Pulmonary artery endothelial cell (primary cell): Measurements from ENCODE around the gene KCNJ1. TPM values are rescaled to one million over a fixed set of nuclear protein-coding genes. Genes with fewer than 3 reads are reported as not detected.

Experiments
- DNase-seq: peaks from one replicate; pipeline ENCODE4 v3.0.0-alpha.2; 2011; ENCODE audit warnings: low read depth, low spot score
- total RNA-seq: library from RNA; depleted of rRNA; stranded (reverse); fragments of >200 nt; gene quantifications from 2 replicates; pipeline ENCODE4 v1.2.3, GENCODE V29; 2014

KCNJ1 gene
- total RNA-seq, 1 donor from 2014 or later = not detected

DNA sequence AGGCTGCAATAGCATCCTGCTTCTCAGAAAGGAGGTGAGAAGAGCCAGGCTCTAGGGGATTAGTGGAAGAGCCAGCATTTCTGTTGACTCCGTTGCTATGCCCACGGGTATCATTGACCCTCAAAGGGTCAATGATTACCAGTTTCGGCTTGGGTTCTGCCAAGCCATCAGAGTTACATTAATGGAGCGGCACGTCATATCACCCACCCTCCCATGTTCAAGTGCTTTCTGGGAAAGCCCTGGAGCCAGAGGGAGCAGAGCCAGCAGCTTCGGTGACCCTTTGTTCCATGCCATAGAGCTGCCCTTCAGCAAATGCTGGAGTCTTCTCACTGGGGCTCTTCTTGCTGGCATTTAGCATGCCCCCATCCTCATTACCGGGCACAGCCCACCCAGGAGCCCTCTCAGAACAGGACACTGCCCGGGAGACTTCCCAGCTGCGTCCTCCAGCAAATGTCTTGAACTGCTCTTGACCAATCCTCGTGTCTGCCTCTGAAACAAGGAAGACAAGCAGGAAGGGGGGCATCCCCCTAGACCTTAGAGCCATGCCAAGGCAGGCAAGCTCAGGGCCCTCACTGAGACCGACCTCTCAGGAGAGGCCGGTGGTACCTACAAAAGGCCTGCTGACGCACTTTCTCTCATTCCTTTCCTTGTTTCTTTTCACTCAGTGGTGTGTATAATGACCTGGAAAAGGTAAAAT, 14.6 kb downstream of the KCNJ1 start:
- no peak for DNase-seq

GRCh38 chr11:128848815-128849455, 18.2 kb downstream of the KCNJ1 start:
- DNase-seq = no peak

DNA sequence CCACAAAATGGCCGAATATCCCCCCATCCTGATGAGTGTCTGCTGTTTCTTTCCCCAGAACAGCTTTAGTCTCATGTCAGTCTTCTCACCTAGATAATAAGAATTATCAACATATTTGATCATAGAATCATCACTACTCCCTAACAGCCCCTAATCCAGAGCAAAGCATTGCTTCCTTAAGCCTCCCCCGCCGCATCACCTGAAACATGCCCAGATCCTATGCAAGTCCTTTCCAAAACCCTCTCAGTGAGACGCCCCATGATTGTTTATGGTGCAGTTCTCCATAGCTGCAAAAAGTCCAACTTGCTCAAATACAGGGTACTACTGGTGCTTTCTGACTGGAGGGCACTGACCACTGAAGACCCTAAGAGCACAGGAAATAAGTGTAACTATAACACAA, 20.1 kb downstream of the KCNJ1 start:
- DNase-seq = no peak

DNA sequence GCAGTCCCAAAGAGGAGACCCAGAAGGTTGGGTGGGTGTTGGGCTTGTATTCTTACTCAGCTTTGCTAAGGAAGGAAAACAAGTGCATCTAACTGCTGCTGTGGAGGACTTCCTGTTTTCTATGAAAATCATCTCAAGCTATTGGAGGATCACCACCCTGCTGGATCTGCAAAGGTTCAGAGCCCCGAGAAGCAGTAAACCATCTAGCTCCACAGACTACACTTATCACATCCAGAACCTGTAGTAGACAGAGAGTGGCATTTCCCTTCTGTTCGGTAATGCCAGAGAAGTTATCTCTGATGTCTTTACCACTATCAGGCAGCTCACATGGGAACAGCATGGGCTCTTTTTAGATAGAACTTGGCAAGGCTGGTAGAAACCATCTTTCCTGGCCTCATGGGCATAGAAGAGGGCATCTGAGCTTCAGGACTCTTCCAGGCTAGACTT, 21.7 kb downstream of the KCNJ1 start:
- DNase-seq = no peak

GRCh38 chr11:128843198-128843785, 23.8 kb downstream of the KCNJ1 start:
- no peak for DNase-seq

- DNase-seq = no peak
Observed at GRCh38 chr11:128841461-128842072, 25.5 kb downstream of the KCNJ1 start.

- no peak for DNase-seq
Observed at GRCh38 chr11:128840783-128841182, 26.3 kb downstream of the KCNJ1 start.

- DNase-seq = no peak
Observed at GRCh38 chr11:128840137-128840536, 27.0 kb downstream of the KCNJ1 start.

GRCh38 chr11:128839081-128839480, 28.0 kb downstream of the KCNJ1 start:
- no peak for DNase-seq

GRCh38 chr11:128837627-128838026, 29.5 kb downstream of the KCNJ1 start:
- no peak for DNase-seq

DNA sequence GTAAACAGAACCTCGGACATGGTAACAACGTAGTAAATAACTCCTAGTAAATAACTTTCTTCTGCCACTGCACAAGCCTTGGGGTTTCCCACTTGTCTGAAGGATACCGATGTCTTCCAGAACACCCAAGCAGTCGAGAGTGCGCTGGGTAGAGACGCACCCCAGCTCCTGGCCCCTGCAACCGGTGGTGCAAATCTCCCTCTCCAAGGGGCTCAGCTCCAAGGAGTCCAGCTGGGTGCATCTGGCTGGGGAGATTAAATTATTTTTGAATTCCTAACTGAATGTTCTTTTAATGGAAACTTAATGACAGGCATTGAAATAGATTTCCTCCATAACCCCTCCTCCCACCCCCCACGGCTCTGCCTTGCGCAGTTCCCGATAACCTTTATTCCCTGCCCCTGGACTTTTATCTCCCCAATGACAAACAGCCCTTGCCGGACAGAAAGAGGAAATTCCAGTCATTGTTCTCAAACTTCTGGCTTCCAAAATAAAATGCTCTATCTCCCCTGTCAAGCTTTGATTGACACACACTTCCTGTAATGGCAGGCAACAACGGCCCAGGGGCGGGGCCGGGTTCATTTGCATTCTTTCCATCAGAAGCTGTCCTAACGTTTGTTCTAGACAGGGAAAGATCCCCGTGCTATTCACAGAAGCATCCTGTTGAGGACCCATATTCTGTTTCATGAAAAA, 31.2 kb downstream of the KCNJ1 start:
- DNase-seq = peak; percentile 83

DNA sequence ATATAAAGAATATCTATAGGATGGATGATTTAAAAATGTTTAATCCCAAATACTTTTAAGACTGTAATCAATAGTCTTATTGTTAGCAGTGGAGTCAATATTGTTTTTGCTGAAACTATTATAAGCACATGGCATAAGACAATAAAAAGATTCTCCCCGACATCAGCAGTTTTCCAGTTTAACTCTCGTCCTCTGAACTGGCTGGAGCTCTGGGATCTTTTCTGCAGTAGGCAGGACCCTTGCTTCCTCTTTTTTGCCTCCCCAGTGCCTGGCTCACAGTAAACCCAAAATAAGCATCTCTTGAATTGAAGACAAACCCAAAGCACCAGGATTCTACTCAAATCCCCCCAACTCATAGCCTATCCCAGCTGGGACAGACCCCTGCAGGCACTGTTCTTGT, 32.9 kb downstream of the KCNJ1 start:
- no peak for DNase-seq

- DNase-seq = no peak
Observed at GRCh38 chr11:128832121-128832497, 35.0 kb downstream of the KCNJ1 start.

DNA sequence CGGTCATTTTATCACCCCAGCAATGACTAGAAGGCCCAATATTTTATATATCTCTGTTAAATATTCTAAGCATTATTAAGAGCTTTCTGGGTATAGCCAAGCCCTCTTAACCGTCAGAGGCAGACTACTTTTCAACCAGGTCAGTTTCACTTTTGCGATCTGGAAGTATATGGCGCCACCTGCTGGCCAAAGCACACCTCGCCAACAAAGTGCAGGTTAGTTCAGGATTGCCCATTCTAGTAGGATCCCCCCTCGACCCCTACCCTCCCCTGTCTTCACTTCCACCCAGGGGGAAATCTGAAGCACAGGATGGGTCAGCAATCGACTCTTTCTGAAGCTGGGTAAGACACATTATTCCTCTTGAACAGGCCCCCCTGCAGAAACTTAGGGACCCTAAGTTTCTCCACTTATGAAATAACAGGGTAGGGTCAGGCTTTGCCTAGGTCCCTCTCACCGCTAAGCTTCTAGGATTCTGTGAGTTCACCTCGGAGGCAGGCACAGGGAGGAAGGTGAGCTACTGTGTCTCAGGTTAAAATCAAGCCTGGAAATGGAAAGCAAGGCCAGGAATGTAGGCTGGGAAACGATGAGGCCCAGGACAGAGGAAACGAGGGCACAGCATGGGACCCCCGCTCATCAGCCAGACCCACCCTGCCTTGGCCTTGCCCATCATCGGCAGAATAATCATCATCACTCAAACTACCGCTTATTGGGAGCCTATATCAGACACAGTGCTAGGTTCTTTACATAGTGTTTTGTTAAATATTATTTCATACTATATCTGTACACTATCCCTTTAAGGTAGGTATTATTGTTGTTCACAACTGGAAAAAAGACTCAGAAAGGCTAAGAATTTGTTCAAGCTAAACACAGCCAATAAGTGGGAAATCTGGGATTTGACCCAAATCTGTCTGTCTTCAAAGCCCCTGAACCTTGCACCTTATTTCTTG, 35.6 kb downstream of the KCNJ1 start:
- DNase-seq = peak; percentile 48

- DNase-seq = no peak
Observed at GRCh38 chr11:128830290-128831173, 36.6 kb downstream of the KCNJ1 start.

GRCh38 chr11:128828350-128828749, 38.7 kb downstream of the KCNJ1 start:
- no peak for DNase-seq

DNA sequence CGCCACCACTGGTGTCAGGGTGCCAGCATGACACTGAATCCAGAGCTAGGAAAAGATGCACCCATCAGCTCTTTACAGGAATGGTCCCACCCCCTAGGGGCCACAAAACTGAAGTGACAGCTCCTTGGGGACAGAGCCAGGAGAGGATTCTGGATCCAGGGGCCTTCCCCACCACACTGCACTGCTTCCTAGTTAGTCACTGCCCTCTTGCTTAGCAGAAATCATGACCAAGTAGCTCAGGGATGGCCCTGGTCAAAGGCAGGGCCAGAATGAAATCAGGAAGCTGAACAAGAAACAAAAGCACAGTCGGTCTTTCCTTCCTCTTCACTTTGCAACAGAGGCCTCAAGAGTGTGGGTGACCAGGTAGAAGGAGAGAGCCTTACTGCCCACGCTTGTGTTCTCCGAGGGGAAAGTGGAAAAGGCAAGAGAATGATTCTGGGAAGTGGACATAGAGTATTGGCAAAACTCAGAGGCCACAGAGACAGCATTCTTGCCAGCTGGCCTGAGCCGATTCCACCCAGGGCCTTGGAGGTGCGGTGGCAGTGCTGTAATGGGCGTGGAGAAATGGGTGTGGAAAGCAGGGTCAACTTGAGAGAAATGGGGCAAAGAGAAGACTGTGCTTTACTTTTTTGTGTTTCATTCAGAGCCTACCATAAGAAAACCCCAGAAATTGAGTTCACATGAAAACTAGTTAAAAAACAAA, 39.8 kb downstream of the KCNJ1 start:
- DNase-seq = no peak

GRCh38 chr11:128825050-128825784, 41.9 kb downstream of the KCNJ1 start:
- no peak for DNase-seq
